ENCODE results near the gene PRDM16.

Gene PRDM16

DNA sequence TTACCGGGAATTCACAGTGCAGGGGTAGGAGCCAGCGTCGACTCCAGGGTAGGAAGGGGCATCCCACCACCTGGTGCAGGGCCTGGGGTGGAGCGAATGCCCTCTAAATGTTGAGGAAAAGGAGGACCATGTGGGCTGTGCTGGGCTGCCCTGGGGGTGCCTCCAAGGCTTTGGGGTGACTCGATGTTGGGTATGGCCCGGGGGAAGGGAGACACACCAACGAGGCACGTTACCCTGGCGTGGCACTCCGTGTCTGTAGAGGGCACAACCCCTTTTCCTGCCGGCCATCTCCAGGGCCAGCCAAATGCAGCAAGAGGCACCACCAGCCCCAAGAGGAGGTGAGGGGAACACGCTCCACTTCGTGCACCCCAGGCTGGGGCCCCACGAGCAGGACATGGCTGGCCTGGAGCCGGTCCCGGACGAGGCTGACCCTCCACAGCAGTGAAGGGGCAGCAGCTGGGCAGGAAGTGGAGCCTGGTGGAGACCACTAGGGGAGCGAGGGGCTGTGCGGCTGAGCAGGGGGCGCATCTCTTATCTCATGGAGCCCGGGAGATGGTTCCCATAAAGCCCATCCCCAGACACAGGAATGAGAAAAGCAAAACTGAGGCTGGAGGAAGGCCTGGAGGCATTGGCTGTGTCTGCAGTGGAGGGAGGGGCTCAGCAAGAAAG lies 36.5 kb upstream of the PRDM16 start:
- DNase-seq (ENCODE audit: low spot score): no peak

DNA sequence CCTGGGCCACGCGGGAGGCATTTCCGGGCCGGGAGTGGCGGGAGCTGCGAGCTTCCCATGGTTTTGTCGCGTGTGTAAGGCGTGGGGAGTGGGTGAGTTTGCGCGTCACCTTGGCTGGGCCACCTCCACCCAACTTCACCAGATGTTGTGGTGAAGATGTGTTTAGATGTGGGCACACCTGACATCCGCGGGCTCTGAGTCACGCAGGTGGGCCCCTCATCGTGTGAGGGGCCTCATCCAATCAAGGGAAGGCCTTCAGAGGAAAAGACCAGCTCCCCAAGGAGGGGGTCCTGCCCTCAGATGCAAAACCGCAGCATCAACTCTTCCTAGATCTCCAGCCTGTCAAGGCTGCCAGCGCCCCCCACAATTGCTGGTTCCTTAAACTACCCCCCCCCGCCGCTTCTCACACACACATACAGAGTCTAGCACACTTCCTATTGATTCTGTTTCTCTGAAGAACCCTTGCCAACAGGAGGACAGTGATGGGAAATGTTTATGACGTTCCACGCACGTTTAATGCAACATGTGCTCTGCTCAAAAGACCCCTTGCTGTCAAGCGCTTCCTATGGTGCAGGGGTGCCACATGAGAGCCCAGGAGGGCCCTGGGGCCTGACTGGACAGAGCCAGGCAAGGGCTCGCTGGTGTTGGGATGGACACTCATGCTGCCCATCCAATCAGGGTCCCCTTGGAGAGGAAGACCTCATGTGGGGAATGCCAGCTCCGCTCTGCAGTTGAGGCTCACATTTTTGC lies 35.8 kb upstream of the PRDM16 start:
- no peak for DNase-seq (ENCODE audit: low spot score)

DNA sequence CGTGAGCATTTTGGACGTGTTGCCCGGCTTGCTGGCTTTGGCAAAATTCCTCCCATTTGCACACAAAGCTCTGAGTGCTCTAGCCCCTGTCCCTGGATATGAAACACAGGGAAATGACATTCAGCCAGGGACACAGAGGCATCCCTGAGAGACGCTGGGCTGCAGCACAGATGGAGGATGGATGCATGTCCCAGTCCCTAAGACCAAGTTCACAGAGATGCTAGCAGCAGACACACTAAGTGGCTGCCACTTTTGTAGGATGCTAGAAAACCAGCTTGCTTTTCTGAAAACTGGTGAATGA lies 35.3 kb upstream of the PRDM16 start:
- DNase-seq (ENCODE audit: low spot score): no peak

DNA sequence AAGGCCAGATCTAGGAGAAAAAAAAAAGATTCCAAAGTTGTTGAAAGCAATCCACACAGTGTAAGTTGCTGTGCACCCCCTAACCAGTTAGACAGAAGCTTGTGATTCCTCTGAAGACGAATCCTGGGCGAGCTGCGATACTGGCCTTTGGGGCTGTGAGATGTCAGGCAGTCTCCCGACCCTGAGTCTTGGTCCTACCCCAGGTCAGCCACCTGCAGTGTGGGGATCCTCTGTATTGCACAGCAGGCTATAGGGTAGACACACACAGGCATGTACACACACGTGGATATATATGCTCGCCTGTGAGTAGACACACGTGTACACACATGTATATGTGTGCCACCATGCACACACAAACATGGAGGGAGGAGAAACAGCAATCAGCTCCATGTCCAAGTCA lies 34.8 kb upstream of the PRDM16 start:
- no peak for DNase-seq (ENCODE audit: low spot score)

DNA sequence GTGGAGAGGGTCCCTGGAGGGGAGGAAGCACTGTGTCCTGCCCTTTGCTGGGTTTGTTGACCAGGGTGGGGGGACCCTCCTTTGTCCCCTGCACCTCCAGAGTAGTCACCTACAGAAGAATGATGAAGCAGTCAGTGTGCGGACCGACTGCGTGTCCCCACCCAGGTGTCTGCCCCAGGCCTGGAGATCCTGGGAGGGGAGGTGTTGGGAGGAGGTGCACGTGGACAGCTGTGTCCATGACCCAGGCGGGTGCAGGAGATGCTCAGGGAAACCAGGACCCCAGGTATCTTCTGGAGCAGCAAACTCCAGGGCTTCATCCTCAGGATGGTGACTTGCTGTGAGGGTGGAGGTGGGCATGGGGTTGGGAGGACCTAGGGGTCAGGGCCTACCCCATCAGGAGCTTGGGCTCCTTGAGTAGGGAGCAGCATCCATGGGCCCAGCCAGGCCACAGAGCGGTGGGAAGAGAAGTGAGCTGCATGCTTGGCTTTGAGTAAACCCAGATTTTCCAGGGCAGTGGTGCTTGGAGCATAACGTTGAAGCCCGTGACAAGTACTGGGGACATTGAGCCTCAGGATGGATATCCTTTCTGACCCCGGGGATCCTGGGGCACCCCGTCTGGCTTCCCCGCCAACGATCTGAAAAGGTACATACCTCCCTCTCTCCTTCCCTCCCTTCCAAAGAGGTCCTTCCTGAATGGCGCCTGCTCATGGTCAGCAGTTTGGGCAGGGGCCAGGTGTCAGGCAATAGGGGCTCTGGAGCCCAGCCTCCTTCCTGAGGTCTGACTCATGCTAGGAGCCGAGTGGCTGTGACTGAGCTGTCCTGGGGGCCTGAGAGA lies 34.1 kb upstream of the PRDM16 start:
- DNase-seq (ENCODE audit: low spot score): no peak

DNA sequence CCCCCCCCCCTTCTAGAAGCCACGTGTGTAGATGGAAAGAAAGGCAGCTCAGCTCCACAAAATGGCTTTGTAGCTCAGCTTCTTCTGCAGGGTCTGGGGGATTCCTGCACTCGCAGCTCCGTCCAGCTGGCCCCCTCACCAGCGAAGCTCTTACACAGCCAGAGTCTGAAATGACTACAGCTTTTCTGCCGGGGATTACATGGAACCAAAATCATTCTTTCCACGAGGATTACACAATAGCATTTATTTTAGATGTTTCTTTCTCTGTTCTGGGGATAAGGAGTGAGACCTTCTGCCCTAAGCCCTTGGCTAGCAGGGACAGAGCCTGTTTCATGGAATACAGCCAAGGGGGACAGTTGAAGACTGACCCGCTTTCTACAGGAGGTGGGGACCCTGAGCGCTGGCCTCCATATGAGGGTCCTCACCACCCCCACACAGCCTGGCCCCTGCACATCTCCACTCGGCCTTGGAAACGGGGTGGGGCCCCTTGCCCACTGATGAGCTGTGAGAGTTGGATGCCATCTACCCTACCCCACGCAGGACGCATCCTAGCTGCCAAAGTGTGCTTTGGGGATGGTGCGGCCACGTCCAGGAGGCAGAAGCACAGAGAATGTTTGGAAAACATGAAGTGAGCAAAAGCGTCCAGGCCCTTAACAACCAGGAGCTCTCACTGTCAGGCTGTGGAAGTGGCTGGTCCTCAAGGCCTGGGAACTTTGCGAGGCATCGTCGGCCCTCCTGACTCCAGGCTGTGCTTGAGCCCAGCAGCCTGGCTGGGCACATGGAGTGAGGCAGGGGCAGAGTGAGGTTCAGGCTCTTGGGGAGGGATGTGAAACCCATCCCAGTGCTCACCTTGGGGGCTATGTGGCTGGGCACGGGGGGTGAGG lies 33.2 kb upstream of the PRDM16 start:
- no peak for DNase-seq (ENCODE audit: low spot score)

DNA sequence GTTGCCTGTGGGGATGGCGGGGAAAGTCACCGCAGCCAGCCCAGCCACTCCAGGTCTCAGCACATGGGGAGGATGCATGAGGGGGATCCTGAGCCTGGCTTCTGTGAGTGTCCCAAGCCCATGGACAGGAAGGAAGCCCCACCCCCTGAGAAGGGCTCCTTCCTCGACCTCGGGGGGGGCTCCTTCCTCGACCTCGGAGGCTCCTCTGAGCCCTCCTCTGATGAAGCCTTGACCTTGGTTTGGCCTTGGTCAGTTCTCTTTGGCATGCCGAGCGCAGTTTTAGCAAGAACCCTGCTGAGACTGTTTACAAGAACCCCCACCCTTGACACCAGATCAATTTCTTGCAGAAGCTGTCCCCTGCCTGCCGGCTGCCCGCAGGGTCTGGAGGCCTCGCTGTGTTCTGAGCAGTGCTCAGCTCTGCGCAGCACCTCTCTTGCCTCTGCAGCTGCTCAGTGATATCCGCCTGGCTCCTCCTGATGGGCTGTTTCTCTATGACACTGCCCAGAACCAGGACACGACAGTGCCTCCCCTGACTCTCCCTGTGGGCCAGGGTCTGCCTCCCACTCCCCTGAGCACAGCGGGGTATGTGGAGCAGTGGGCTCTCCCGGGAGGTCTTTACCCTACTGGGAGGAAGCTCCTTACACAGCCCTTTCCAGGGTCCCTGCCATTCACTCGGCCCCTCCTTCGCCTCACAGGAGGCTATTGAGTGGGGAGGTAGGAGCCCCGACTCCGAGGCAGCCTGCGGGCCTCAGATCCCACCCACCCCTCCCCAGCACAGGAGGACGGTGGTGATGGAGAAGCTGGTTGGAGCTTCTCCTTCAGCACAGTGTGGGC lies 32.3 kb upstream of the PRDM16 start:
- DNase-seq (ENCODE audit: low spot score): no peak

DNA sequence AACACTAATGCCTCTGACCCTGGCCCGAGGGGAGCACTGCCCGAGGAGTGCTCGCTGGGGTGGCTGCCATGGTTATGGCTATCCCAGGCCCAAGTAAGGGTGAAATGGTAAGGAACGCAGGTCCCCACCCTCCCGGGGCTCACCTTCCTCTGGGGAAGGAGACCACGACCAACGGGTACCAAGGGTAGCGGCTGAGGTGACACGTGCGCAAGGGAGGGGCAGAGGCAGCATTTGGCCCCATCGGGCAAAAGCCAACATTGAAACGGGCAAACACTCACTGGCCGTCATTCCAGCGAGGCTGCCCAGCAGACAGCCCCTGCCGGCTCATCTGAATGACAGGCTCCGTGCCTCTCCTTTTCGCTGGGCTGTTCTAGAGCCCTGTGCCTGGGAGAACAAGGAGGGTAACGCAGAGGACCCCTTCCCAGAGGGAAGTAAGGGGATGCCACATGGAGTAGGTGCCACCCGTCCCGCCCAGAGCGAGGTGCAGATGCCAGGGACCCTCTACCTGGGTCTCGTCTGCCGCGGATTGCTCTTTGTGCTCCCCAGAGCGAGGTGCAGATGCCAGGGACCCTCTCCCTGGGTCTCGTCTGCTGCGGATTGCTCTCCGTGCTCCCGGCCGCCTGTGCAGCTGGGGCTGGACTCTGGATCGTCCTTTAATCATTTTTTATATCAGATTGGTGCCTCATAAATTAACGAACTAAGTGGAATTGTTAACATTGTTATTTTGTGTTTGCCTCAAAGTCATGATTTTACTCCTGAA lies 31.5 kb upstream of the PRDM16 start:
- no peak for DNase-seq (ENCODE audit: low spot score)

DNA sequence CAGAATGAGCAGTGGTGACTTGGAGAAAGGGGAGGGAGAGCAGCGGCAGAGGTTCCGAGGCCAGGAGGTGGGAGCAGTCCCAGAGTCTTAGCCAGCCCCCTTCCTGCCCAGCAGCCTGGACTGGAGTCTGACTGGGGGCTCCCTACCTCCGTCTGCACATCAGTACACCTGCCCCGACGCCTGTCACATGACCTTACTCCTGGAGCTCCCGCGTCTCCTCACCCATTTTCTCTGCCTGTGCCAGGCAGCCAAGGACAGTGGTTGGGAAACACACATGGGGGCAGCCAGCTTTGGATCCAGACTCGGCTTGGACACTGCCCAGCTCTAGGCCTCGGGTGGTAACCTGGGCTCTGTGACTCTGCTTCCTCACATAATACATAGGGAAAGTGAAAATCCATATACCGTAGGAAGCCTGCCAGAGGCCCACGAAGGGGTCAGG lies 30.9 kb upstream of the PRDM16 start:
- no peak for DNase-seq (ENCODE audit: low spot score)

DNA sequence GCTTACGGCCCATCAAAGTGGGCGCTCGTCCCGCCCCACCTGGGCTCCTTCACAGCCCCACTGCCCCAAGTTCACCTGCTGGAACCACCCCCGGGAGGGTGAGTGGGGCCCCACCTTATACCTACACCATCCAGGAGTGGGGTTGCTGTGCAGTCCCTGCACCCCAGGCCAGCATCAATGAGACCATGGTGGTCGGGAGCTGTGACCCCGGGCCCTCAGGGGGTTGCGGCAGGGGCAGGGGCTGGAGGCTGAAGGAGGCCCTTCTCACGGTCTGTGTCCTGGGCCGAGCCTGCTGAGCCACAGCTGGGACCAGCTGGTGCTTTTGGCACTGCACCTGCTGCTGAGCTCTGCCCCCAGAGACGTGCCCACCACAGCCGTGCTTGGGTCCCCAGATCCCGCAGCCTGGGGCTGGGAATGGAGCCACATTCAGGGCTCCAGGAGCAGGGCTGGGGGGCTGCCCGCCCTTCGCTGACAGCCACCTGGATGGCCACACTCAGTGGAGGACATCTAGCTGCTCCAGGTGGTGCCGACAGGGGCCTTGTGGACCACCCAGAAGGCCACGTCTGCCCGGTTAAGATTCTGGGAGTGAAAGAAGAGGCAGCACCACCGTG lies 30.3 kb upstream of the PRDM16 start:
- no peak for DNase-seq (ENCODE audit: low spot score)

DNA sequence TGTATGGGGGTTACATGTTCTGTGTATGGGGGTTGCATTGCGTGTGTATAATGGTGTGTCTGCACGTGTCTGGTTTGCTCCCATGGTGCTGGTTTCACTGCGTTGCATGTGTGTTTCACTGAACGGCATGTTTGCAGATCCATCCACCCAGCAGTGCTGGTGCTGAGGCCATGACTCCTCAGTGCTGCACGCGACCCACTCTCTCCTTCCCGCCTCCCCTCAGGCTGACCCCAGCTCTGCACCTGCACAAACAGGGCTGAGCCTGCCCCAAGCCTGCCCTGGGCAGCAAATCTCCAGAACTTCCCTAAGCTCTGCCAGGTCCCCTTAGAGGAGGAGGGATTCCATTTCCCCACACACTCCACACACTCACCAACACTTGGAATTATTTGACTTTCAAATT lies 29.0 kb upstream of the PRDM16 start:
- DNase-seq (ENCODE audit: low spot score): no peak

DNA sequence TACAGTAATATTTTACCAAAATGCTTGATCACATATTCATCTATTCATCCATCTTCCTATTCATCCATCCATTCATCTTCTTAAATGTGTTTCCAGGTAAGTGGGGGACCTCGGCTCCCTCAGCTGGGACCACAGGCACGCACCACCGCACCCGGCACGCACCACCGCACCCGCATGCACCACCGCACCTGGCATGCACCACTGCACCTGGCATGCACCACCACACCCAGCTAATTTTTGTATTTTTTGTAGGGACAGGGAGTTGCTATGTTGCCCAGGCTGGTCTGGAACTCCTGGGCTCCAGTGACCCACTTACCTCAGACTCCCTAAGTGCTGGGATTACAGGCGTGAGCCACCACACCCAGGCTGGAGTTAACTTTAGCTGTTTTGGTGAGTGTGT lies 26.5 kb upstream of the PRDM16 start:
- DNase-seq (ENCODE audit: low spot score): no peak

DNA sequence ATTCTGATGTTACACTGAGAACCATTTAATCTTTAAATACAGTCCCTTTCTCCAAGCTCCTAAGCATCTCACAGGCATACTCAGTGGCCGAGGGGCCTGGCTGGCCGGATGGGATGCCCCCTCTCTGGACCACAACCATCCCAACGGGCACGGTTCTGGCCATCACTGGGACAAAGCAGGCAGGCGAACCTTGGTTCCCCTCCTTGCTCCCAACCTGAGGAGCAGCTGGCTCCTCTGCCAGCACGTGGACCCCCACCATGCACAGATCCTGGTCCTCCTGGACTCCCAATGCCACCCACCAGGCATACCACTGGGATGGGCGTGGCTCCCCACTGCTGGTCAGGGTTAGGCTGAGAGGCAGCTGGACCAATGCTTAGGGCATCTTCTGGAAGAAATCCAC lies 19.8 kb upstream of the PRDM16 start:
- no peak for DNase-seq (ENCODE audit: low spot score)

DNA sequence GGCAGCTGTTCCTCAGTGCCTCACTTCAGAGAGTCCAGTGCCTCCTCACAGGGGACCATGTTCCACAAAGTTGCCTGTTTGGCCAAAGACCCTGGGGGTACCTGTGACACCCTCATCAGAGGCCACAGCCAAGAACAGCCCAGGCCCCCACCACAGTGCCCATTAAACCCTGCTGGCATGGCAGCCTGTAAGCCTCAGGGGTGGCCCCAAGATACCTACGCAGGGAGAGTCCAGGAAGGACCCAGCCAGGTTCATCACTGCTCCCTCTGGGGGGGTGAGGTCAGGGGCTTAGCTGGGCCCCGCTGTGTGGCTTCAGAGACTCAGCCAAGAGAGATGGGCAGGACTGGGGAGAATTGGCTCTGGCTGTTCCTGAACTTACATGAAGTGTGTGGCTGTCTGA lies 19.1 kb upstream of the PRDM16 start:
- no peak for DNase-seq (ENCODE audit: low spot score)

DNA sequence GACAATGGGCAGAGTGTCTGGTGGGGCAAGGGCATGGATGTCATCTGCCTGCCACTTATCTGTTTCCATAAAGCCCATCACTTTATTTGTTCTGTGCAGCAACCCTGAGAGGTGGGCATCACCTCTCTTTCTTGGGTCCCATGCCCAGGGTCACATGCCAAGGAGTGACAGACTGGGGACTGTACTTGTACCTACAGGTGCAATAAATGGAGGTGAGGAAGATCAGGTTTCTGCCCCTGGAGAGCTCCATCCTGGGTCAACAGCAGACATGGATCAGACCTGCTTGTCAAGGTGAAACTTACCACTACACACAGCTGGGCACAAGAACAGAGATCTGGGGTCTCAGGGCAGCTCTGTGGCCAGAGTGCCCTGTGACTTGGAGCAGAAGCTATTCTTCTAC lies 18.4 kb upstream of the PRDM16 start:
- no peak for DNase-seq (ENCODE audit: low spot score)

DNA sequence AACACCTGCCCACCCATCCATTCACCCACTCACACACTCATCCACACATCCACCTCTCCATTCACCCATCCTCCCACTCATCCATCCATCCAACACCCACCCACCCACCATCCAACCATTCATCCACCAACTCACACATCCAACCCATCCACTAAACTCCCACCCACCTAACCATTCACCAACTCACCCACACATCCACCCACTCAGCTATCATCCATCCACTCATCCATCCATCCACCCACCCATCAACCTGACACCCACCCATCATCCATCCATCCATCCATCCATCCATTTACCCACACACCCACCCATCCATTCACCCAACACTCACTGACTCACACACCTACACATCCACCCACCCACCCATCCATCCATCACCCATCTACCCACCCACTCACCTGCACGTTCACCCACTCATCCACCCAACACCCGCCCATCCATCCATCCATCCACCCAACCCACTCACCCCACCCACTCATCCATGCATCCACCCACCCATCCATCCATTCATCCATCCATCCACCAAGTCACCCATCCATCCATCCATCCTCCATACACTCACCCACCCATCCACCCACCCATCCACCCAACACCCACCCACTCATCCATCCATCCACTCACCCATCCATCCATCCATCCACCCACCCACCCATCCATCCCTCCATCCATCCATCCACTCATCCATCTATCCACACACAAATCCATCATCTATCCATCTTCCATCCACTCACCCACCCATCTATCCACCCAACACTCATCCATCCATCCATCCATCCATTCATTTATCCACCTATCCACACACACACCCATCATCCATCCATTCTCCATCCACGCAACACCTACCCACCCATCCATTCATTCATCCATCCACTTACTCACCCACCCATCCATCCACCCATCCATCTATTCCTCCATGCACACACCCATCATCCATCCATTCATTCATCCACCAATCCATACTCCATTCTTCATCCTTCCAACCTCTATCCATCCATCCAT lies 17.4 kb upstream of the PRDM16 start:
- no peak for DNase-seq (ENCODE audit: low spot score)

DNA sequence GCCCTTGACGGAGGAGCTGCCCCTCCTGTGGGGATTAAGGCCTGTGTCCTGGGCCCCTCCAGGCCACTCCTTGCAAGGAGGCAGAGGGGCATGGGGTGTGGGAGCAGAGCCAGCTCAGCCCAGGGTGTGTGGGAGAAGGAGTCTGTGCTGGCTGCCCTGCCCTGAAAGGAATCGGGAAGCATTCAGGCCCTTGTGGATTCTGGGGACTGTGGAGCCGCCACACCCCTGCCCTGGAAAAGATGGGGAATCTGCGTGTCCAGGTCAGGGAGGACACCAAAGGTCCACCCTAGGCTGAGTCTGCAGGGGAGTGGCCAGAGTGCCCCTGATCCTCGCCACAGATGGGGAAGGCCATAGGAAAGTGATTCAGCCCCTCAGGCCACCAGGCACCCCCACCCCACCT lies 16.5 kb upstream of the PRDM16 start:
- no peak for DNase-seq (ENCODE audit: low spot score)

DNA sequence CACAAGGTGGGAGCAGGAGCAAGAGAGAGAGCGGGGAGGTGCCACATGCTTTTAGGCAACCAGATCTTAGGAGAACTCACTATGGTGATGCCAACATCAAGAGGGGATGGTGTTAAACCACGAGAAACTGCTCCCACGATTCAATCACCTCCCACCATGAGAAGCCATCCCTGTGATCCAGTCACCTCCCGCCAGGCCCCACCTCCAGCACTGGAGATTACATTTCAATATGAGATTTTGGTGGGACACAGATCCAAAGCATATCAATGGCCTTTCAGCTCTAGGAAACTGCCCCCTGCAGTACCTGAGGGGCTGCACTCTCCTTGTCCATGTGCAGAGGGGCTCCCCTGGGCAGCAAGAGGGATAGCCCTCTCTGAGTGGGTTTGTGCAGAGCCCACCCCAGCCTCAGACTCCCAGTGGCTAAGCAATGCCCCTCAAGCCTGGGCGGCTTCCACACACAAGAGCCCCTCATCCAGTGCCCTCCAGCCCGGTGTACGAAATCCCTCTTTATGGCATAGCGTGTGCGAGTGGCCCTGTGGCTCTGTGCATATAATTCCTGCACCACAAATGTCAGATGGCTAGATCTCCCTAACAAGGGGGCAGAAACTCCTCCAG lies 15.5 kb upstream of the PRDM16 start:
- DNase-seq (ENCODE audit: low spot score): no peak

Measured in RKO (cell line).